Stimulated activated CD8-positive, alpha-beta memory T cell treated with anti-CD3 and anti-CD28 coated beads, Interleukin-4, amount 100 ng/mL, for 4 hours (primary cell): ENCODE data around the gene DLG2.

Experiments used
- DNase-seq, 2 donors: peaks; one replicate each; pipeline ENCODE4 v3.0.0-alpha.2; 2020; ENCODE audit warnings: low read depth in 2 of 2, low spot score in 1 of 2

Gene DLG2

DNA sequence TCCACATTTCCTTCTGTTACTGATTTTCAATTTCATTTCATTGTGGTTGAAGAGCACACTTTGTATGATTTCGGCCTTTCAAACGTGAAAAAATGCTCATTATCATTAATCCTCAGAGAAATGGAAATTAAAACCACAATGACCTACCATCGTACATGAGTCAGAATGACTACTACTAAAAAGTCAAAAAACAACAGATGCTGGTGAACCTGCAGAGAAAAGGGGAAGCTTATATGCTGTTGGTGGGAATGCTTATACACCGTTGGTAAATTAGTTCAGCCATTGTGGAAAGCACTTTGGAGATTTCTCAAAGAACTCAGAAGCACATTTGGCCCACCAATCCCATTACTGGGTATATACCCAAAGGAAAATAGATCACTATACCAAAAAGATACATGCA is 57.6 kb downstream of the DLG2 start:
- DNase-seq, result no peak

DNA sequence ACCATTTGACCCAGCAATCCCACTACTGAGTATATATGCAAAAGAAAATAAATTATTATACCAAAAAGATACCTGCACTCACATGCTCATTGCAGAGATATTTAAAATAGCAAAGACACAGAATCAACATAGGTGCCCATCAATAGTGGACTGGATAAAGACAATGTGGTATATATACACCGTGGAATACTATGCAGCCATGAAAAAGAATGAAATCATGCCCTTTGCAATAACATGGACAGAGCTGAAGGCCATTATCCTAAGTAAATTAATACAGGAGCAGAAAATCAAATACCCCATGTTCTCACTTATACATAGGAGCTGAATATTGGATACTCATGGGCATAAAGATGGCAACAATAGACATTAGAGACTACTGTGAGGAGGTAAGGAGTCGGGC is 68.7 kb downstream of the DLG2 start:
- DNase-seq, result no peak

DNA sequence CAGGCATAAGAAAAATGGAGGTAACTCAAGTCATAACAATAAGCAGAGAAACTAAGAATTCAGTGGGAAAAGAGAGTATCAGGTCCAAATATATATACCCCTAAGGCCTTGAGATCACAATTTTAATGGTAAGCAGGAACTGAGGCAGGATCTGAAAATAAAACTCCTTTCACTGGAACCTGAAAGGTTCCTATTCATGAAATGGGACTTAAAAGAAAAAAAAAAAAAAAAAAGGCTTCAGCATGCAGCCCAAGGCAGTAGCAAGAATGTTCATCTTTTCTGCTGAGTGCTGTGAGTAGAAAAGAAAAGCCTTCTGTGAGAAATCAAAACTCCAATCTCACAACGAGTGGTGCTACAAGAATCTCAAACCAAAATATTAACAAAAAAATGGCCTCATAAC is 75.3 kb downstream of the DLG2 start:
- no peak for DNase-seq

DNA sequence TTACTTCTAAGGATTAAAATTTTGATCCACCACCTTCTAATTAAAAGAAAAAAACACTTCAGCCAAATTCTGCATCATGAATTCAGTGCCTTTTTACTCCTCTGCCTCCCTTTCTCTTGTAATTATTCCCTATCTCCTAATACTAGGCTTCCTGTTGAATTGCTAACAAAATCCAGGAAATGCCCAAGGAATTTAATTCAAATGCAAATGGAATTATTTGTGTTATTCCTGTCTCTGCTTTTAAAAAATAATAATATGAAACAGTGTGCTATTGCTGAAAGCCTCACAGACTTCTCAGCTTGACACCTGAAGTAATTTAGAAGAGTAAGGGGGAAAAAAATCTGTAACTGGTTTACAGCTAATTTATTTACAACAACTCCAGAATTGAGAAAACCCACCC is 85.5 kb downstream of the DLG2 start:
- DNase-seq, result no peak

DNA sequence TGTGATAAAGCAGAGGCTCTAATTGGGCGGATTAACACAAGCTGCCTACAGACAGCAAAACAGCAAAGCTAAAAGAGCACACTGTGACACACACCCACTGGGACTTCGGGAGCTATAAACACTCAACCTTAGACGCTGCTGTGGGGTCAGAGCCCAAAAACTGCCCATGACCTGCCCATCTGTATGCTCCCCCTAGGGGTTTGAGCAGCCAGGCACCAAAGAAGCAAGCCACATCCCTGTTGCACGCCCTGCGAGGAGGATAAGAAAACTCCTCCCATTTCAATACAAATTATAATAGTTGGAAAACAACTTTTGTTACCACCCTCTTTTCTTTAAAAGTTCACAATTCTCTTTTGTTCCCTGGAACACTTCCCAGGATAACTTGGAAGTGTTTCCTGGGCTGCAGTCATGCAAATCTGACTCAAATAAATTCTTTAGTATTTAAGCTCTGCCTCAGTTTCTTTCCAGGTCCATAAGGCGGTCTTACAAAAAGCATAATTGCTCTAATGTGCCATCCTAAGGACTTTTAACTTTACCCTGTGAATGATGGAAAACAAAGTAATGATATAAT is 86.4 kb downstream of the DLG2 start:
- DNase-seq, result no peak

- DNase-seq, result no peak
These were observed 87.0 kb downstream of the DLG2 start for GRCh38 chr11:85540181-85540580.

- no peak for DNase-seq
These were observed 87.4 kb downstream of the DLG2 start for GRCh38 chr11:85539740-85540139.

GRCh38 chr11:85539029-85539689 is 88.0 kb downstream of the DLG2 start:
- no peak for DNase-seq

DNA sequence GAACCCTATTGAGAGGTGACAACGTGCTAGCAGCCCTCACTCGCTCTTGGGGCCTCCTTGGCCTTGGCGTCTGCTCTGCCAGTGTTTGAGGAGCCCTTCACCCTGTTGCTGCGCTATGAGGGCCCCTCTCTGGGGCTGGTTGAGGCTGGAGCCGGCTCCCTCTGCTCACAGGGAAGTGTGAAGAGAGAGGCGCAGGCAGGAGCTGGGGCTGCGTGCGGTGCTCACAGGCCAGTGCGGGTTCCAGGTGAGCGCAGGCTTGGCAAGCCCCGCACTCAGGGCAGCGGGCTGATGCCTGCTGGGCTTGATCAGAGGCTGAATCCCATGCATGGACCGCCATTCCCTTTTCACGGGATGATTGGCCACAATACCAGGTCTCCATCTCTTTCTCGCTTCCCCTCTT is 90.7 kb downstream of the DLG2 start:
- DNase-seq, result no peak

DNA sequence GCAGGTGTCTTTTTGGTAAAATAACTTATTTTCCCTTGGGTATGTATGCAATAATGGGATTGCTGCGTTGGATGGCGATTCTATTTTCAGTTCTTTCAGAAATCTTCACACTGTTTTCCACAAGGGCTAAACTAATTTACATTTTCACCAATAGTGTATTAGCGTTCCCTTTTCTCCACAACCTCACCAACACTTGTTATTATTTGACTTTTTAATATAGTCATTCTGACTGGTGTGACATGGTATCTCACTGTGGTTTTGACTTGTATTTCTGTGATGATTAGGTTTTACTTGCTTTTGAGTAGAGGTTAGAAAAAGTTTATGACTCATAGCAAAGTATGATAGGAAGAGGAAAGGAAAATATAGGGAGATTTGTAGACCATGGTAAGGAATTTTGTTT is 92.3 kb downstream of the DLG2 start:
- no peak for DNase-seq

GRCh38 chr11:85531191-85531897 is 95.8 kb downstream of the DLG2 start:
- no peak for DNase-seq

GRCh38 chr11:85530634-85531033 is 96.5 kb downstream of the DLG2 start:
- no peak for DNase-seq

DNA sequence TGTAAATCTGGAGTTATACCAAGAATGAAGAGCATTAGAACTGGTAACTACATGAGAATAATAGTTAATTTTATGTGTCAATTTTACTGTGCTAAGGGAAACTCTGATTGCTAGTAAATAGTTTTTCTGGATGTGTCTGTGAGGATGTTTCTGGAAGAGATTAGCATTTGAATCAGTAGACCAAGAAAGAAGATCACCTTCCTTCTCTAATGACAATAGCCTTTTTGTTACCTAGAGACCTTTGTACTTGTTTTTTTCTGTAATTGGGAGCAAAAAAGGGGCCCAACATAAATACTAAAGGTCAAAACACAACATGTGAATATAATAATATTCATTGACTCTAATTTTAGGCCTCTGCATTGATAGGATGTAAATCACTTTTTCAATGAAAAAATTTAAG is 100.6 kb downstream of the DLG2 start:
- DNase-seq, result no peak

DNA sequence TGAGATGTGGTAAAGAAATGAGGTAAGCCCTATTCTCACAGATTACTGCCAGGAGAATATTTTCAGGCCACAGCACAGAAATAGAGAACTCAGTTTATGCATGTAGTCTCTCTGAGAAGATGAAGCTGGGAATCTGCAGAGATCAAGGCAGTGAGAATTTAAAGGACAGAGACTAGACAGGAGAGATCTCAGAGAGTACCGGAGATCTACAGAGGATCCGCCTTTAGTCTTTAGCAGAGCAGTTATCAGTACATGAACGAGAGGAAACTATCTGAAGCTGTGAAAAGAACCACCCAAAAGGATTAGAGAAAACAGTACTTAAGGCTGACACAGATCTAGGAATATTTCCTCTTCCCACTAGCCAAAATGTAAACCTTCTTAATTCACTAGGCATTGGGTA is 101.5 kb downstream of the DLG2 start:
- no peak for DNase-seq

DNA sequence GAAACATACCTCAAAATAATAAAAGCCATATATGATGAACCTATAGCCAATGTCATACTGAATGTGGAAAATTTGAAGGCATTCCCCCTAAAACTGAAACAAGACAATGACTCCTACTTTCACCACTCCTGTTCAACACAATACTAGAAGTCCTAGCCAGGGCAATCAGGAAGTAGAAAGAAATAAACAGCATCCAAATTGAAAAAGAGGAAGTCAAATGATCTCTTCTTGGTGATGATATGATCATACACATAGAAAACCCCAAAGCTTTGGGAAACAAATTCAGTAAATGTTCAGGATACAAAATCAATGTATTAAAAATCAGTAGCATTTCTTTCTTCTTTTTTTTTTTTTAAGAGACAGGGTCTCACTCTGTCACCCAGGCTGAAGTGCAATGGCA is 109.9 kb downstream of the DLG2 start:
- DNase-seq, result no peak

DNA sequence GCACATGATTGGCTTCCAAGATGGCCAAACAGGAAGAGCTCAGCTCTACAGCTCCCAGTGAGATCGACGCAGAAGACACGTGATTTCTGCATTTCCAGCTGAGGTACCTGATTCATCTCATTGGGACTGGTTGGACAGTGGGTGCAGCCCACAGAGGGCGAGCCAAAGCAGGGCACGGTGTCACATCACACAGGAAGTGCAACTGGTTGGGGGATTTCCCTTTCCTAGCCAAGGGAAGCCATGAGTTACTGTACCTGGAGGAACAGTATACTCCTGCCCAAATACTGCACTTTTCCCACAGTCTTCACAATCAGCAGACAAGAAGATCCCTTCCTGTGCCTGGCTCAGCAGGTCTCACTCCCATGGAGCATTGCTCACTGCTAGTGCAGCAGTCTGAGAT is 131.2 kb downstream of the DLG2 start:
- no peak for DNase-seq

DNA sequence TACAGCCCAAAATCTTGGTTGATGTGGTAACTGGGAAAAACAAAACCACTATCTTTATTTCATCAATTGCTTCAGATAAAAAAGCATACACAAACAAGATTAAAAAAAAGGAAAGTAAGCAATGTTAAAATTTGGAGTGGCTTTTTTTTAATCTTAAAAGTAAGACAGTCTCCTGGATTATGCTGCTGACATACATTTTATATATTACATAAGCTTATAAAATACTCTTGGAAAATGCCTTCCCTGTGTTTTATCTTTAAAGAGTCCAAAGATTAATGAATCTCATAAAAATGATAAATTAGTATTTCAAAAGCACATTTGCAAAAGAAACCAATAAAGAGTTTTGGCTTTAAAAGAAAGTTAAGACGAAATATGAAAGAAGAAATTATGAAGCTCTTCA is 132.7 kb downstream of the DLG2 start:
- no peak for DNase-seq

- no peak for DNase-seq
These were observed 141.2 kb downstream of the DLG2 start for GRCh38 chr11:85485902-85486301.

- no peak for DNase-seq
These were observed 143.3 kb downstream of the DLG2 start for GRCh38 chr11:85483861-85484260.

DNA sequence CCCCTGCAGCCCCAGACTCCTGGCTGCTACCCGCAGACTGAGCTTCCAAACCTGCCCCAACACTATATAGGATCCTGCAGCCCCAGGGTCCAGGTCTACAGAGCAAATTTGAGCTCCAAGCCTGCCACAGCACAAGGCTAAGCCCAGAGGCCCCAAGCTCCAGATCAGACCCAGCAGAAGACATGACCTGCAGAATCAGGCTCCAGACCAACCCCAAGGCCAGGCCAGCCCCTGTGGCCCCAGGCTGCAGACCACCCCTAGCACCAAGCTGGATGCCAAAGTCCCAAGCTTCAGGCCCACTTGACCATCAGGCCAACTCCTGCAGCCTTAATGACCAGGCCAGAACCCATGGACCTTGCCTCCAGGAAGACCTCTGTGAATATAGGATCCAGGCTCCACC is 145.3 kb downstream of the DLG2 start:
- no peak for DNase-seq

DNA sequence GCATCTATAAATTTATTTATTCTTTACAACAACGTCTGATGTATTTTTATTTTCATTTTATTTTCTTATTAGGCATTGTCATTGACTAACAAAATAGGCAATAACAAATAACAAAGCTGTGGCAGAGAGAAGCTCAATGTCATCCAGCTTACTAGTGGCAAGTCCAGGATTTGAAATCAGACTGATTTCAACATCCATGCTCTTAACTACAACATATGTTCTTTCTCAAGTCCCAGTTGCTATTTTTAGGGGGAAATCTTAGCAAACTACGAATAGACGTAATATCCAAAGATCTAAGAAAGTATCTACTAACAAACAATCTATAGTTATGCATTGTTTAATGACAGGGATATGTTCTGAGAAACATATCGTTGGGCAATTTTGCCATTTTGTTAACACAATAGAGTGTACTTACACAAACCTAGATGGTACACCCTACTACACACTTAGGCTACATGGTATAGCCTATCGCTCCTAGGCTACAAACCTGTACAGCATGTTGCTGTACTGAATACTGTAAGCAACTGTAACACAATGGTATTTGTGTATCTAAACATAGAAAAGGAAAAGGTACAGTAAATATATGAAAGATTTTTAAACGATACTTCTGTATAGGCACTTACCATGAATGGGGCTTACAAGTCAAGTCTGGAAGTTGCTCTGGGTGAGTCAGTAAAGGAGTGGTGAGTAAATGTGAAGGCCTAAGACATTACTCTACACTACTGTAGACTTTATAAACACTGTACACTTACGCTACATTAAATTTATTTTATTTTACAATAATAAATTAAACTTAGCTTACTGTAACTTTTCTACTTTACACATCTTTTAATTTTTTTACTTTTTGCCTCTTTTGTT is 151.3 kb downstream of the DLG2 start:
- DNase-seq, result no peak

DNA sequence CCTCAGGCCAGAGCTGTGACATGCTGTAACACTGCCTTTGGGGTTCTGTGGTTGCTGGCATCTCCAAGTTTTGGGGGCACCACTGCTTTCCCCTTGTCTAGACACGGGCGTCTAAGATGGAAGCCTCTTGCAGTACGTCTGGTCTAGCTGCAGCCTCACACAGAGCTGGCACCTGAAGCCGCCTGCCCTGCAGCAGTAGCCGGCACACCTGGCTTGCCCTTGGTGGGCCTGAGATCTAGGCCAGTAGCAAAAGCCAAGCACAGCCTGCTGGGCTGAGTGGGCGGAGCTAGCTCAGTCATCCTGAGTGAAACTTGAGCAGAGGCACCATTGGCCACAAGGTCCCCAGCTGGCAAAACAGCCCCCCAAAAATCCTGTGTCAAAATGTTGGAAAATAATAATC is 154.2 kb downstream of the DLG2 start:
- no peak for DNase-seq
